SK-N-SH (cell line): Measurements from ENCODE around the gene CD302.

ENCODE experiments used
- CHD2 ChIP-seq: fragments of 150-350 bp; IDR thresholded peaks from 2 replicates; pipeline ENCODE4 v1.6.1; 2018; ENCODE audit warnings: low read length; ENCODE audit not compliant: partially characterized antibody
- CTCF ChIP-seq: fragments of 200-600 bp; sonication (generic); IDR thresholded peaks from 2 replicates; pipeline ENCODE4 v1.6.1; 2017; ENCODE audit warnings: antibody characterized with exemption, mild to moderate bottlenecking, moderate library complexity
- GABPA ChIP-seq: IDR thresholded peaks from 2 replicates; pipeline ENCODE4 v1.4.0; 2012; ENCODE audit warnings: low read depth, mild to moderate bottlenecking
- JUND ChIP-seq: IDR thresholded peaks from 2 replicates; pipeline ENCODE4 v1.4.0; 2012
- MAX ChIP-seq: IDR thresholded peaks from 2 replicates; pipeline ENCODE4 v1.4.0; 2012; ENCODE audit warnings: low read depth
- MXI1 ChIP-seq: IDR thresholded peaks from 2 replicates; pipeline ENCODE4 v1.6.1; 2012; ENCODE audit warnings: mild to moderate bottlenecking, low read depth, low read length, improper control_type of control experiment
- NFIC ChIP-seq: IDR thresholded peaks from 2 replicates; pipeline ENCODE4 v1.4.0; 2012; ENCODE audit warnings: borderline replicate concordance
- REST ChIP-seq: IDR thresholded peaks from 2 replicates; pipeline ENCODE4 v1.6.1; 2012; ENCODE audit warnings: mild to moderate bottlenecking, low read depth, low read length, moderate library complexity
- SMC3 ChIP-seq: IDR thresholded peaks from 2 replicates; pipeline ENCODE4 v1.6.1; 2012; ENCODE audit warnings: low read depth, low read length, improper control_type of control experiment
- TEAD4 ChIP-seq: IDR thresholded peaks from 2 replicates; pipeline ENCODE4 v1.4.0; 2012; ENCODE audit warnings: mild to moderate bottlenecking, borderline replicate concordance; ENCODE audit not compliant: insufficient read depth
- USF2 ChIP-seq: fragments of 150-350 bp; IDR thresholded peaks from 2 replicates; pipeline ENCODE4 v1.6.1; 2017; ENCODE audit warnings: antibody characterized with exemption, low read length, low read depth, borderline replicate concordance
- YY1 ChIP-seq: IDR thresholded peaks from 2 replicates; pipeline ENCODE4 v1.4.0; 2012; ENCODE audit warnings: low read depth, mild to moderate bottlenecking

- TF ChIP-seq NFIC (no peak), SMC3 (no peak), CTCF (no peak), YY1 (no peak), REST (no peak), JUND (no peak), USF2 (no peak), GABPA (no peak), MAX (no peak), TEAD4 (no peak), CHD2 (no peak), MXI1 (no peak)
These were observed 1.9 kb downstream of the CD302 start for GRCh38 chr2:159795841-159796690.
